ENCODE results near the gene MALRD1.

The MALRD1 gene

GRCh38 chr10:19579761-19580545 is 531.4 kb downstream of the MALRD1 start:
- no peak for FAIRE-seq

- no peak for FAIRE-seq
Observed at GRCh38 chr10:19580691-19581090, 532.1 kb downstream of the MALRD1 start.

GRCh38 chr10:19588608-19589007 is 540.0 kb downstream of the MALRD1 start:
- no peak for FAIRE-seq

GRCh38 chr10:19592276-19592675 is 543.7 kb downstream of the MALRD1 start:
- no peak for FAIRE-seq

- no peak for FAIRE-seq
Observed at GRCh38 chr10:19595212-19595845, 546.7 kb downstream of the MALRD1 start.

- no peak for FAIRE-seq
Observed at GRCh38 chr10:19605806-19606205, 557.2 kb downstream of the MALRD1 start.

GRCh38 chr10:19606968-19607367 is 558.4 kb downstream of the MALRD1 start:
- FAIRE-seq, result no peak

- no peak for FAIRE-seq
Observed at GRCh38 chr10:19611775-19612174, 563.2 kb downstream of the MALRD1 start.

- FAIRE-seq, result no peak
Observed at GRCh38 chr10:19616966-19617365, 568.4 kb downstream of the MALRD1 start.

- no peak for FAIRE-seq
Observed at GRCh38 chr10:19620811-19621210, 572.2 kb downstream of the MALRD1 start.

GRCh38 chr10:19623321-19623720 is 574.7 kb downstream of the MALRD1 start:
- no peak for FAIRE-seq

GRCh38 chr10:19626156-19626555 is 577.6 kb downstream of the MALRD1 start:
- FAIRE-seq, result no peak

GRCh38 chr10:19628767-19629560 is 580.4 kb downstream of the MALRD1 start:
- FAIRE-seq, result no peak

- no peak for FAIRE-seq
Observed at GRCh38 chr10:19629567-19629966, 581.0 kb downstream of the MALRD1 start.

- FAIRE-seq, result no peak
Observed at GRCh38 chr10:19634163-19634562, 585.6 kb downstream of the MALRD1 start.

GRCh38 chr10:19638182-19638895 is 589.7 kb downstream of the MALRD1 start:
- no peak for FAIRE-seq

- no peak for FAIRE-seq
Observed at GRCh38 chr10:19638896-19639233, 590.3 kb downstream of the MALRD1 start.

- no peak for FAIRE-seq
Observed at GRCh38 chr10:19640566-19641263, 592.1 kb downstream of the MALRD1 start.

GRCh38 chr10:19651549-19651948 is 602.9 kb downstream of the MALRD1 start:
- no peak for FAIRE-seq

GRCh38 chr10:19652750-19653149 is 604.1 kb downstream of the MALRD1 start:
- no peak for FAIRE-seq

GRCh38 chr10:19653931-19654330 is 605.3 kb downstream of the MALRD1 start:
- FAIRE-seq, result no peak

GRCh38 chr10:19654576-19654975 is 606.0 kb downstream of the MALRD1 start:
- no peak for FAIRE-seq

Measured in islet of Langerhans (tissue), 1 donor.